Measurements from ENCODE around the gene SLC34A1.

DNA sequence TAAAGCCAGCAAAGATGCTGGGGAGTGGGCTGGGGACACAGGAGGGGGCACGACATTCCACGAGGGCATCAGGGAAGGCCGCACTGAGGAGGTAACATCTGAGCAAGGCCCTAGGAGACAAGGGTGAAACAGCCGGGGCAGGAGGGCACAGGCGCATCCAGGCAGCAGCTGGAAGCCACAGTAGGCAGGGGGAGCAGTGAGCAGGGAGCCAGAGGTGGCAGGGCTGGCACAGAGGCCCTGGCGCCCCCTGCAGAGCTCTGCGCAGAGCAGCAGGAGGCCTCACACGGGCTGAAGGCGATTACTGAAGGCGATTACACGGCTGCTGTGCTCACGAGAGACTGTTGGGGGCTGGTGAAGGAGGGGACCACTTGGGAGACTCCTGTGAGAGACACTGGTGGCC is 48.1 kb upstream of the SLC34A1 start:
- TF ChIP-seq, protein P1, sequence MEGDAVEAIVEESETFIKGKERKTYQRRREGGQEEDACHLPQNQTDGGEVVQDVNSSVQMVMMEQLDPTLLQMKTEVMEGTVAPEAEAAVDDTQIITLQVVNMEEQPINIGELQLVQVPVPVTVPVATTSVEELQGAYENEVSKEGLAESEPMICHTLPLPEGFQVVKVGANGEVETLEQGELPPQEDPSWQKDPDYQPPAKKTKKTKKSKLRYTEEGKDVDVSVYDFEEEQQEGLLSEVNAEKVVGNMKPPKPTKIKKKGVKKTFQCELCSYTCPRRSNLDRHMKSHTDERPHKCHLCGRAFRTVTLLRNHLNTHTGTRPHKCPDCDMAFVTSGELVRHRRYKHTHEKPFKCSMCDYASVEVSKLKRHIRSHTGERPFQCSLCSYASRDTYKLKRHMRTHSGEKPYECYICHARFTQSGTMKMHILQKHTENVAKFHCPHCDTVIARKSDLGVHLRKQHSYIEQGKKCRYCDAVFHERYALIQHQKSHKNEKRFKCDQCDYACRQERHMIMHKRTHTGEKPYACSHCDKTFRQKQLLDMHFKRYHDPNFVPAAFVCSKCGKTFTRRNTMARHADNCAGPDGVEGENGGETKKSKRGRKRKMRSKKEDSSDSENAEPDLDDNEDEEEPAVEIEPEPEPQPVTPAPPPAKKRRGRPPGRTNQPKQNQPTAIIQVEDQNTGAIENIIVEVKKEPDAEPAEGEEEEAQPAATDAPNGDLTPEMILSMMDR (IDR thresholded peaks at IDR 0.05; ENCODE audit: insufficient read depth, low read length, poor library complexity, severe bottlenecking), result peak; percentile 24
- TF ChIP-seq EZH2phosphoT487 (conservative IDR thresholded peaks at IDR 0.05; ENCODE audit: low read length), result no peak

Measured in SU-DHL-6 (cell line).